HEK293 (cell line): ENCODE results near the gene FOXK2.

Source experiments
- GLI4 ChIP-seq: fragments of 450-650 bp; formaldehyde crosslinking; IDR thresholded peaks from 2 replicates; pipeline ENCODE4 v1.5.1; 2016; ENCODE audit warnings: missing biosample characterization, missing genetic modification characterization
- GLIS2 ChIP-seq: fragments of 450-650 bp; formaldehyde crosslinking; IDR thresholded peaks from 2 replicates; pipeline ENCODE4 v1.5.1; 2016; ENCODE audit warnings: missing biosample characterization, missing genetic modification characterization
- INSM2 ChIP-seq: fragments of 450-650 bp; formaldehyde crosslinking; IDR thresholded peaks from 2 replicates; pipeline ENCODE4 v1.5.1; 2016; ENCODE audit warnings: missing biosample characterization, missing genetic modification characterization
- PRDM6 ChIP-seq: fragments of 450-650 bp; formaldehyde crosslinking; IDR thresholded peaks from 2 replicates; pipeline ENCODE4 v1.5.1; 2017; ENCODE audit warnings: missing biosample characterization, missing genetic modification characterization
- SCRT1 ChIP-seq: fragments of 450-650 bp; formaldehyde crosslinking; IDR thresholded peaks from 2 replicates; pipeline ENCODE4 v1.5.1; 2016; ENCODE audit warnings: missing biosample characterization, missing genetic modification characterization, borderline replicate concordance
- ZFHX2 ChIP-seq: fragments of 450-650 bp; formaldehyde crosslinking; conservative IDR thresholded peaks from 2 replicates; pipeline ENCODE4 v1.5.1; 2016; ENCODE audit warnings: missing biosample characterization, missing genetic modification characterization
- ZNF133 ChIP-seq: fragments of 450-650 bp; formaldehyde crosslinking; IDR thresholded peaks from 2 replicates; pipeline ENCODE4 v1.5.1; 2016; ENCODE audit warnings: missing biosample characterization, missing genetic modification characterization
- ZNF16 ChIP-seq: fragments of 450-650 bp; formaldehyde crosslinking; IDR thresholded peaks from 2 replicates; pipeline ENCODE4 v1.5.1; 2016; ENCODE audit warnings: low read depth, missing biosample characterization, missing genetic modification characterization
- ZNF280D ChIP-seq: fragments of 450-650 bp; formaldehyde crosslinking; IDR thresholded peaks from 2 replicates; pipeline ENCODE4 v1.5.1; 2016; ENCODE audit warnings: missing biosample characterization, missing genetic modification characterization
- ZNF488 ChIP-seq: fragments of 450-650 bp; formaldehyde crosslinking; IDR thresholded peaks from 2 replicates; pipeline ENCODE4 v1.5.1; 2016; ENCODE audit warnings: missing biosample characterization, missing genetic modification characterization
- ZNF530 ChIP-seq: fragments of 450-650 bp; formaldehyde crosslinking; IDR thresholded peaks from 2 replicates; pipeline ENCODE4 v1.5.1; 2016; ENCODE audit warnings: low read depth, missing biosample characterization, missing genetic modification characterization
- ZNF544 ChIP-seq: fragments of 450-650 bp; formaldehyde crosslinking; IDR thresholded peaks from 2 replicates; pipeline ENCODE4 v1.5.0; 2017; ENCODE audit warnings: missing biosample characterization, missing genetic modification characterization
- ZNF792 ChIP-seq: fragments of 450-650 bp; formaldehyde crosslinking; IDR thresholded peaks from 2 replicates; pipeline ENCODE4 v1.5.1; 2016; ENCODE audit warnings: missing biosample characterization, missing genetic modification characterization
- ZSCAN5A ChIP-seq: fragments of 450-650 bp; formaldehyde crosslinking; IDR thresholded peaks from 2 replicates; pipeline ENCODE4 v1.5.1; 2016; ENCODE audit warnings: missing biosample characterization, missing genetic modification characterization
- TF ChIP-seq, protein P1 (sequence below): fragments of 450-650 bp; formaldehyde crosslinking; IDR thresholded peaks from 2 replicates; pipeline ENCODE4 v1.5.1; 2016; ENCODE audit warnings: missing biosample characterization, missing genetic modification characterization
- TF ChIP-seq, protein P2 (sequence below): fragments of 450-650 bp; formaldehyde crosslinking; IDR thresholded peaks from 2 replicates; pipeline ENCODE4 v1.5.1; 2017; ENCODE audit warnings: missing biosample characterization, missing genetic modification characterization
- TF ChIP-seq, protein P3 (sequence below): fragments of 450-650 bp; formaldehyde crosslinking; IDR thresholded peaks from 2 replicates; pipeline ENCODE4 v1.5.1; 2016; ENCODE audit warnings: missing biosample characterization, missing genetic modification characterization
- TF ChIP-seq, protein P4 (sequence below): sonication (generic); formaldehyde crosslinking; IDR thresholded peaks from 2 replicates; pipeline ENCODE4 v1.8.1; 2022; ENCODE audit warnings: mild to moderate bottlenecking, moderate library complexity, missing genetic modification reagents

The FOXK2 gene

GRCh38 chr17:82496529-82497434, 22.8 kb upstream of the FOXK2 start (continued):
- TF ChIP-seq INSM2 (tag by site-specific recombination) (0 out of 2 replicates have a peak, but pooled peaks have one; percentile 16), PRDM6 (tag by site-specific recombination) (no peak), ZNF280D (no peak), GLIS2 (tag by site-specific recombination) (peak; percentile 66; the same call in 1 of the 2 replicates), ZFHX2 (tag by site-specific recombination) (peak; percentile 90), GLI4 (no peak), ZNF133 (no peak), ZSCAN5A (tag by site-specific recombination) (0 out of 2 replicates have a peak, but pooled peaks have one; percentile 10), ZNF792 (tag by site-specific recombination) (no peak), ZNF488 (tag by site-specific recombination) (0 out of 2 replicates have a peak, but pooled peaks have one; percentile 11), ZNF16 (tag by site-specific recombination) (no peak), ZNF530 (tag by site-specific recombination) (no peak), ZNF544 (tag by site-specific recombination) (no peak), SCRT1 (tag by site-specific recombination) (peak; percentile 99)
- TF ChIP-seq, protein P1, sequence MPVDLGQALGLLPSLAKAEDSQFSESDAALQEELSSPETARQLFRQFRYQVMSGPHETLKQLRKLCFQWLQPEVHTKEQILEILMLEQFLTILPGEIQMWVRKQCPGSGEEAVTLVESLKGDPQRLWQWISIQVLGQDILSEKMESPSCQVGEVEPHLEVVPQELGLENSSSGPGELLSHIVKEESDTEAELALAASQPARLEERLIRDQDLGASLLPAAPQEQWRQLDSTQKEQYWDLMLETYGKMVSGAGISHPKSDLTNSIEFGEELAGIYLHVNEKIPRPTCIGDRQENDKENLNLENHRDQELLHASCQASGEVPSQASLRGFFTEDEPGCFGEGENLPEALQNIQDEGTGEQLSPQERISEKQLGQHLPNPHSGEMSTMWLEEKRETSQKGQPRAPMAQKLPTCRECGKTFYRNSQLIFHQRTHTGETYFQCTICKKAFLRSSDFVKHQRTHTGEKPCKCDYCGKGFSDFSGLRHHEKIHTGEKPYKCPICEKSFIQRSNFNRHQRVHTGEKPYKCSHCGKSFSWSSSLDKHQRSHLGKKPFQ (tag by site-specific recombination), result no peak
- TF ChIP-seq, protein P2, sequence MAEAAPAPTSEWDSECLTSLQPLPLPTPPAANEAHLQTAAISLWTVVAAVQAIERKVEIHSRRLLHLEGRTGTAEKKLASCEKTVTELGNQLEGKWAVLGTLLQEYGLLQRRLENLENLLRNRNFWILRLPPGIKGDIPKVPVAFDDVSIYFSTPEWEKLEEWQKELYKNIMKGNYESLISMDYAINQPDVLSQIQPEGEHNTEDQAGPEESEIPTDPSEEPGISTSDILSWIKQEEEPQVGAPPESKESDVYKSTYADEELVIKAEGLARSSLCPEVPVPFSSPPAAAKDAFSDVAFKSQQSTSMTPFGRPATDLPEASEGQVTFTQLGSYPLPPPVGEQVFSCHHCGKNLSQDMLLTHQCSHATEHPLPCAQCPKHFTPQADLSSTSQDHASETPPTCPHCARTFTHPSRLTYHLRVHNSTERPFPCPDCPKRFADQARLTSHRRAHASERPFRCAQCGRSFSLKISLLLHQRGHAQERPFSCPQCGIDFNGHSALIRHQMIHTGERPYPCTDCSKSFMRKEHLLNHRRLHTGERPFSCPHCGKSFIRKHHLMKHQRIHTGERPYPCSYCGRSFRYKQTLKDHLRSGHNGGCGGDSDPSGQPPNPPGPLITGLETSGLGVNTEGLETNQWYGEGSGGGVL (tag by site-specific recombination), result peak; percentile 64; the same call in 1 of the 2 replicates
- TF ChIP-seq, protein P3, sequence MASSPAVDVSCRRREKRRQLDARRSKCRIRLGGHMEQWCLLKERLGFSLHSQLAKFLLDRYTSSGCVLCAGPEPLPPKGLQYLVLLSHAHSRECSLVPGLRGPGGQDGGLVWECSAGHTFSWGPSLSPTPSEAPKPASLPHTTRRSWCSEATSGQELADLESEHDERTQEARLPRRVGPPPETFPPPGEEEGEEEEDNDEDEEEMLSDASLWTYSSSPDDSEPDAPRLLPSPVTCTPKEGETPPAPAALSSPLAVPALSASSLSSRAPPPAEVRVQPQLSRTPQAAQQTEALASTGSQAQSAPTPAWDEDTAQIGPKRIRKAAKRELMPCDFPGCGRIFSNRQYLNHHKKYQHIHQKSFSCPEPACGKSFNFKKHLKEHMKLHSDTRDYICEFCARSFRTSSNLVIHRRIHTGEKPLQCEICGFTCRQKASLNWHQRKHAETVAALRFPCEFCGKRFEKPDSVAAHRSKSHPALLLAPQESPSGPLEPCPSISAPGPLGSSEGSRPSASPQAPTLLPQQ (tag by site-specific recombination), result 0 out of 2 replicates have a peak, but pooled peaks have one; percentile 23
- TF ChIP-seq, protein P4, sequence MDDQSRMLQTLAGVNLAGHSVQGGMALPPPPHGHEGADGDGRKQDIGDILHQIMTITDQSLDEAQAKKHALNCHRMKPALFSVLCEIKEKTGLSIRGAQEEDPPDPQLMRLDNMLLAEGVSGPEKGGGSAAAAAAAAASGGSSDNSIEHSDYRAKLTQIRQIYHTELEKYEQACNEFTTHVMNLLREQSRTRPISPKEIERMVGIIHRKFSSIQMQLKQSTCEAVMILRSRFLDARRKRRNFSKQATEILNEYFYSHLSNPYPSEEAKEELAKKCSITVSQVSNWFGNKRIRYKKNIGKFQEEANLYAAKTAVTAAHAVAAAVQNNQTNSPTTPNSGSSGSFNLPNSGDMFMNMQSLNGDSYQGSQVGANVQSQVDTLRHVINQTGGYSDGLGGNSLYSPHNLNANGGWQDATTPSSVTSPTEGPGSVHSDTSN (CRISPR knock-in tag), result 0 out of 2 replicates have a peak, but pooled peaks have one; percentile 53
